ENCODE data around the gene SAP30L. TPM values are rescaled to one million over a fixed set of nuclear protein-coding genes. Genes with fewer than 3 reads are reported as not detected.

SAP30L gene
- total RNA-seq, 1 experiment from 2014 or later = 38.6 TPM

- peaks cover 6% of the 10 kb centered on the region for H3K4me1 Mint-ChIP-seq (ENCODE audit: low read depth, unreplicated experiment)
- H3K36me3 Mint-ChIP-seq (ENCODE audit: insufficient read depth, unreplicated experiment) = peaks cover 19% of the 10 kb centered on the region
- TF ChIP-seq CTCF (IDR thresholded peaks at IDR 0.05; ENCODE audit: unreplicated experiment) = no peak
- no peak for DNase-seq
- BruUV-seq (replicated peaks) = no TSS peak
- no peak overlapping the region for H3K27ac Mint-ChIP-seq (ENCODE audit: unreplicated experiment)
- H3K27me3 Mint-ChIP-seq (ENCODE audit: unreplicated experiment) = no peaks in the 10 kb centered on the region
- H3K9me3 Mint-ChIP-seq (ENCODE audit: low read depth, unreplicated experiment) = no peaks in the 10 kb centered on the region
- intact Hi-C loops (cut with micrococcal nuclease; ENCODE audit: unreplicated experiment) = no loop called here
- no peak overlapping the region for H3K4me3 Mint-ChIP-seq (ENCODE audit: low read depth, unreplicated experiment)
- CTCF ChIA-PET = interaction anchor here (0.7 to 1.0 kb wide), 2 partner anchors 32 to 69 kb away, joined by 3 to 8 read pairs; no protein-coding TSS in a partner anchor
Measured at GRCh38 chr5:154451957-154452356, 6.2 kb downstream of the SAP30L start.

GRCh38 chr5:154455585-154455984 lies 9.8 kb downstream of the SAP30L start:
- DNase-seq = no peak
- no peak for TF ChIP-seq CTCF (IDR thresholded peaks at IDR 0.05; ENCODE audit: unreplicated experiment)
- intact Hi-C loops (cut with micrococcal nuclease; ENCODE audit: unreplicated experiment) = no loop called here
- H3K4me1 Mint-ChIP-seq (ENCODE audit: low read depth, unreplicated experiment) = no peaks in the 10 kb centered on the region
- H3K27ac Mint-ChIP-seq (ENCODE audit: unreplicated experiment) = no peak overlapping the region
- BruUV-seq (replicated peaks) = no TSS peak
- H3K36me3 Mint-ChIP-seq (ENCODE audit: insufficient read depth, unreplicated experiment) = peaks cover 14% of the 10 kb centered on the region
- H3K27me3 Mint-ChIP-seq (ENCODE audit: unreplicated experiment) = no peaks in the 10 kb centered on the region
- CTCF ChIA-PET = no interaction called here
- H3K4me3 Mint-ChIP-seq (ENCODE audit: low read depth, unreplicated experiment) = no peak overlapping the region
- no peaks in the 10 kb centered on the region for H3K9me3 Mint-ChIP-seq (ENCODE audit: low read depth, unreplicated experiment)

GRCh38 chr5:154456540-154456939 lies 10.7 kb downstream of the SAP30L start:
- CTCF ChIA-PET = no interaction called here
- Mint-ChIP-seq H3K4me3 (ENCODE audit: low read depth, unreplicated experiment) (no peak overlapping the region), H3K9me3 (ENCODE audit: low read depth, unreplicated experiment) (no peaks in the 10 kb centered on the region), H3K4me1 (ENCODE audit: low read depth, unreplicated experiment) (no peaks in the 10 kb centered on the region), H3K27ac (ENCODE audit: unreplicated experiment) (no peak overlapping the region), H3K27me3 (ENCODE audit: unreplicated experiment) (no peaks in the 10 kb centered on the region), H3K36me3 (ENCODE audit: insufficient read depth, unreplicated experiment) (peaks cover 14% of the 10 kb centered on the region)
- intact Hi-C loops (cut with micrococcal nuclease; ENCODE audit: unreplicated experiment) = no loop called here
- no peak for TF ChIP-seq CTCF (IDR thresholded peaks at IDR 0.05; ENCODE audit: unreplicated experiment)
- no peak for DNase-seq
- no TSS peak for BruUV-seq (replicated peaks)

GRCh38 chr5:154459015-154459414 lies 13.2 kb downstream of the SAP30L start:
- intact Hi-C loops (cut with micrococcal nuclease; ENCODE audit: unreplicated experiment) = no loop called here
- Mint-ChIP-seq H3K4me1 (ENCODE audit: low read depth, unreplicated experiment) (no peaks in the 10 kb centered on the region), H3K9me3 (ENCODE audit: low read depth, unreplicated experiment) (no peaks in the 10 kb centered on the region), H3K36me3 (ENCODE audit: insufficient read depth, unreplicated experiment) (peaks cover 10% of the 10 kb centered on the region), H3K27ac (ENCODE audit: unreplicated experiment) (no peak overlapping the region), H3K27me3 (ENCODE audit: unreplicated experiment) (no peaks in the 10 kb centered on the region), H3K4me3 (ENCODE audit: low read depth, unreplicated experiment) (no peak overlapping the region)
- no TSS peak for BruUV-seq (replicated peaks)
- CTCF ChIA-PET = no interaction called here
- no peak for TF ChIP-seq CTCF (IDR thresholded peaks at IDR 0.05; ENCODE audit: unreplicated experiment)
- no peak for DNase-seq

Data from Calu3 (cell line).